ENCODE results near the gene NHSL2. TPM values are rescaled to one million over a fixed set of nuclear protein-coding genes. Genes with fewer than 3 reads are reported as not detected.

The NHSL2 gene
- total RNA-seq, 4 donors from 2014 or later, result 16.2 to 26.5 (median 23.0) TPM

DNA sequence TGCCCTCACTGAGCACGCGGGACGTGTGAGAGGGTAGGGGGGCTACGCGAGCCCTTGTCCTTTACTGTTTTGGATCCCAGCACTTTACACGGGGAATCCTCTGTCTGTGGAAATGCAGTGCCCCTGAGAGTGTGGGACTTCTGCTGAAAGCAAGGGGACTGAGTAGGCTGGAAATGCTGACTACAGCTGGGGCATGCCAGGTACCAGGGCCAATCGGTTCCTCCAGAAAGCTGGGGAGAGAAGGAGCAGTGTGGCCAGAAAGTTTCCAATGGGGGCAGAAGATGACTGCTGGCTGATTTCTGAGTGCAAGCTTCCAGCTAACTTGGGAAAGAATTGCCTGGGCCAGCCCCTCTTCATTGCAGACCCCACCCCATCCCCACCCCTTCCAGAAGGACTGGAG is 1.5 kb downstream of the NHSL2 start:
- no peak for DNase-seq (ENCODE audit: low spot score in 2 of 2)
- Histone ChIP-seq H3K4me1 (peaks cover 0 to 10% (median 0%) of the 10 kb centered on the region in 4 donors), H3K27me3 (peaks cover 0 to 43% of the 10 kb centered on the region in 2 donors), H3K27ac (peak overlapping the region in 3 of 4 donors; percentile 56 to 86 (median 60)), H3K36me3 (no peaks in the 10 kb centered on the region), H3K9me3 (no peaks in the 10 kb centered on the region), H3K4me3 (peak overlapping the region; percentile 18 to 64 (median 31))
- TF ChIP-seq, protein P1, sequence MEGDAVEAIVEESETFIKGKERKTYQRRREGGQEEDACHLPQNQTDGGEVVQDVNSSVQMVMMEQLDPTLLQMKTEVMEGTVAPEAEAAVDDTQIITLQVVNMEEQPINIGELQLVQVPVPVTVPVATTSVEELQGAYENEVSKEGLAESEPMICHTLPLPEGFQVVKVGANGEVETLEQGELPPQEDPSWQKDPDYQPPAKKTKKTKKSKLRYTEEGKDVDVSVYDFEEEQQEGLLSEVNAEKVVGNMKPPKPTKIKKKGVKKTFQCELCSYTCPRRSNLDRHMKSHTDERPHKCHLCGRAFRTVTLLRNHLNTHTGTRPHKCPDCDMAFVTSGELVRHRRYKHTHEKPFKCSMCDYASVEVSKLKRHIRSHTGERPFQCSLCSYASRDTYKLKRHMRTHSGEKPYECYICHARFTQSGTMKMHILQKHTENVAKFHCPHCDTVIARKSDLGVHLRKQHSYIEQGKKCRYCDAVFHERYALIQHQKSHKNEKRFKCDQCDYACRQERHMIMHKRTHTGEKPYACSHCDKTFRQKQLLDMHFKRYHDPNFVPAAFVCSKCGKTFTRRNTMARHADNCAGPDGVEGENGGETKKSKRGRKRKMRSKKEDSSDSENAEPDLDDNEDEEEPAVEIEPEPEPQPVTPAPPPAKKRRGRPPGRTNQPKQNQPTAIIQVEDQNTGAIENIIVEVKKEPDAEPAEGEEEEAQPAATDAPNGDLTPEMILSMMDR (IDR thresholded peaks at IDR 0.05), result no peak
- 23 to 50% methylated on average over 7 of the region's 7 CpGs for WGBS, 2 donors

DNA sequence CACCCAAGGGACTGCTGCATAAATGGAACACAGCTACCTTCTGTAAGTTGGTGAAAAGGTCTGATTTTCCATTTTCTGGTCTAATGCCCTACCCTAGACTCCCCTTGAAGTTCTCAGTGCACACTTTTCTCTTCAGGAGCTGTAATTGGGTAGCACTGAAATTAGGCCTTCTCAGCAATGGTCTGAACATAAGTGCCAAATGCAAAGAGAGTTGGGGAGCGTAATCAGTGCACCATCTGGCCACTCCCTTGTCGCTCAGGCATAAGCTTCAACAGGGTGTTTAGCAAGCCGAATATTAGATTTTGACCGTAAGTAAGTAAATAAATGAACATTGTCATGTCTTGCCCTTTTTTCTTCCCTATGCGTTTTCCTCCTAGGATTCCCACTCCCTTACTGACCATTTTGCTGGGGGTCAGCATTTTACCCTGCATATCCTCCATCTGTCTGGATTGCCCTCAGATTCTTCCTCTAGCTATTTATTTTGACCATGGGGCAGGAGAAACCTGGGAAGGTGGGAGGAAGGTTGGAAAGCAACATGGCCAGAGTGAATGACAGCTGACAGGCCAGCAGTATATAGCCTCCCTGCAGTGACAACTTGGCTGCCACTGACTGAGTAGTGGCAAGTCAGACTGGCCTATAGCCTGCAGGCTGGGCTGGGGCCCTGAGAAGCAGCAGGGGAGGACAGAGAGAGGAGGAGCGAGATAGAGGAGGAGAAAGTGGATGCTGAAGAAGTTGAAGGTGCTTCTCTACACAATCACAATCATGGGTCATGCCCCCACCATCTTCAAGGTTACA is 2.7 kb downstream of the NHSL2 start:
- TF ChIP-seq, protein P1 (IDR thresholded peaks at IDR 0.05), result no peak
- TF ChIP-seq POLR2A (IDR thresholded peaks at IDR 0.05), result no peak
- no peak for TF ChIP-seq EP300 (IDR thresholded peaks at IDR 0.05)
- H3K4me3 ChIP-seq, result no peak overlapping the region
- H3K27me3 ChIP-seq, result peaks cover 0 to 43% of the 10 kb centered on the region in 2 donors
- peaks cover 0 to 10% (median 0%) of the 10 kb centered on the region in 4 donors for H3K4me1 ChIP-seq
- WGBS, 2 donors, result 86 to 98% methylated on average over 5 to 6 of the region's 6 CpGs
- no peak for DNase-seq (ENCODE audit: low spot score in 2 of 2)
- H3K36me3 ChIP-seq, result no peaks in the 10 kb centered on the region
- H3K27ac ChIP-seq, result no peak overlapping the region
- H3K9me3 ChIP-seq, result no peaks in the 10 kb centered on the region

- DNase-seq (ENCODE audit: low spot score in 2 of 2), result no peak
- Histone ChIP-seq H3K4me1 (no peaks in the 10 kb centered on the region), H3K9me3 (no peaks in the 10 kb centered on the region), H3K36me3 (no peaks in the 10 kb centered on the region), H3K4me3 (no peak overlapping the region), H3K27me3 (peaks cover 0 to 12% of the 10 kb centered on the region in 2 donors), H3K27ac (no peak overlapping the region)
- no peak for TF ChIP-seq EP300 (IDR thresholded peaks at IDR 0.05)
- no peak for TF ChIP-seq POLR2A (IDR thresholded peaks at IDR 0.05)
- TF ChIP-seq, protein P1 (IDR thresholded peaks at IDR 0.05), result no peak
- WGBS, 2 donors, result 42 to 61% methylated on average over 9 of the region's 9 CpGs
These were observed 7.1 kb downstream of the NHSL2 start for GRCh38 chrX:71917621-71918343.

DNA sequence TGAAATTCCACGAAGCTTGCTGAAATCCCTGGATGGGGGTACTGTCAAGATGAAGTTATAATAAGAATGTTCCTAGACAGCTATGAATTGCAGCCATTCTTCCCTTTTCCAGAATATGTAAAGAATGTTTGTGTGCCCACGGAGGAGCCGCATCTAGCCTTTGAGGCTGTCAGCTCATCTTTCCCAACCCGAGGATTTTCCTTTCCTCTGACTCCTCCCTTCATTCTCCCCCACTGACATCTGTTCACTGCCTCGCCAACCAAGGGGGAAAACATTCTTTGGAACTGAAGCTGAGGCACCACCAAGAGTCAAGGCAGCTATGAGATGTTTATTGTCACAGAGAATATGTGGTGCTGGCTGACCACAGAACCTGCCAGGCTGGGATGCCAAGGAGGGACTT is 8.8 kb downstream of the NHSL2 start:
- Histone ChIP-seq H3K4me1 (no peaks in the 10 kb centered on the region), H3K27ac (peak overlapping the region in 1 of 4 donors; percentile 4), H3K4me3 (no peak overlapping the region), H3K9me3 (no peaks in the 10 kb centered on the region), H3K27me3 (peaks cover 0 to 12% of the 10 kb centered on the region in 2 donors), H3K36me3 (no peaks in the 10 kb centered on the region)
- TF ChIP-seq, protein P1 (IDR thresholded peaks at IDR 0.05), result no peak
- no peak for TF ChIP-seq POLR2A (IDR thresholded peaks at IDR 0.05)
- no peak for TF ChIP-seq EP300 (IDR thresholded peaks at IDR 0.05)
- no peak for DNase-seq (ENCODE audit: low spot score in 2 of 2)
- 29 to 42% methylated on average over 3 to 5 of the region's 5 CpGs for WGBS, 2 donors

DNA sequence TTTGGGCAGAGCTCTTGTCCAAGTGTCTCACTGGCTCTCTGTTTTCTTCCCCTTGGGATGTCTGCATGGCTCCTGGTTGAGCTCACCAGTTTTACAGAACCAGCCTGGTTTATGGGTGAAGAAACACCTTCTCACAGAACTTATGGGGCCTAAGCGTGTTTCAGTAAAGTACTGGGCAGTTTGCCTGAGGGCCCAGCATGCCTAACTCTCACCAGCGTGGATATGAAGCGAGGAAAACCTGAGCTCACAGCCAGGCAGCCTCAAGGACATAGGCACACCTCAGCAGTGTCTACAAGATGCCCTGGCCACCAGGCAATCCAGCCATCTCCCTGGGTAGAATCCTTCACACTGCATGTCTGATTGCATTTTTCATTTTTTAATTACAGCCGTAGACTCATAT is 9.2 kb downstream of the NHSL2 start:
- no peak overlapping the region for H3K4me3 ChIP-seq
- no peak for DNase-seq (ENCODE audit: low spot score in 2 of 2)
- no peaks in the 10 kb centered on the region for H3K36me3 ChIP-seq
- H3K4me1 ChIP-seq, result no peaks in the 10 kb centered on the region
- peak overlapping the region in 1 of 4 donors; percentile 4 for H3K27ac ChIP-seq
- no peaks in the 10 kb centered on the region for H3K9me3 ChIP-seq
- H3K27me3 ChIP-seq, result peaks cover 0 to 12% of the 10 kb centered on the region in 2 donors
- WGBS, 2 donors, result 73 to 82% methylated on average over 4 of the region's 4 CpGs
- TF ChIP-seq, protein P1 (IDR thresholded peaks at IDR 0.05), result no peak
- TF ChIP-seq EP300 (IDR thresholded peaks at IDR 0.05) (no peak), POLR2A (IDR thresholded peaks at IDR 0.05) (no peak)
